GM18858 (cell line): Measurements from ENCODE around the gene KRTAP9-9.
"Not testable (repeated sequence)": the region's sequence is repeated elsewhere in the genome, so short reads cannot be mapped to it uniquely, and the experiment has no call there.

Experiments
- ATAC-seq: cut with Tn5 transposase; IDR thresholded peaks from one replicate; pipeline ENCODE4 v1.9.1; 2021; ENCODE audit not compliant: unreplicated experiment

KRTAP9-9 gene

DNA sequence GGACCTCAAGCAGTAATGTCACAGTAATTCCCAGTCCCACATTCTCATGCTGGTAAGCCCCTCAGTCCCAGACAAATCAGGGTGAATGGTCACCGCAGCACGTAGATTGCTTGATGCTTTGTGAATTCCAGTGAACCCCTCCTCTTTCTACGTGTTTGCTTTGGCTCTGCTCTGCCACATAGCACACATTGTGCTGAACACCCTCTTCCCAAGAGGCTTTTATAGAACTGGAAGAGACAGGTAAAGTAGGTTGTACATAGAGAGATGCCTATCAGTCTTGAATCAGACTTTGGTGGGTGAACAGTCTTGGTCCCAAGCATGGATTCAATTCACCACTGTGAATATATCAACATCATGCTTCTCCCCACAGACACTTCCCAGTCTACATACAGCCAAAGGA lies 9.4 kb downstream of the KRTAP9-9 start:
- no peak for ATAC-seq

DNA sequence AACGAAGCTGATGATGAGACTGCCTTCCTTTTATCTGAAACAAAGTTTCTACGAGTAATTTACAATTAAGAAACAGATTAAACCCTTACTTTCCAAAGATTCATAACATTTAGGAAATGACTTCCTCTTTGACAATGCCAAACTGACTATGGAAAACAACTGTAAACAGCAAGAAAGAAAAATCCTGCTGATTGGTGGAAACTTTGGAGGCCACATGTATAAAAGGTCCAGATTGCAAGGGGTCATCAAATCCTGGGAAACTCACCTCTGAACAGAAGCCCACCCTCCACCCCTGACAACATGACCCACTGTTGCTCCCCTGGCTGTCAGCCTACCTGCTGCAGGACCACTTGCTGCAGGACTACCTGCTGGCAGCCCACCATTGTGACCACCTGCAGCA lies 9.9 kb downstream of the KRTAP9-9 start, which contains the start of gene KRTAP9-6:
TSS of gene KRTAP9-6 (plus strand) at position 301 of the 400 bp plus-strand sequence. CDS start at position 301, 0 bp downstream.
- ATAC-seq: no peak

DNA sequence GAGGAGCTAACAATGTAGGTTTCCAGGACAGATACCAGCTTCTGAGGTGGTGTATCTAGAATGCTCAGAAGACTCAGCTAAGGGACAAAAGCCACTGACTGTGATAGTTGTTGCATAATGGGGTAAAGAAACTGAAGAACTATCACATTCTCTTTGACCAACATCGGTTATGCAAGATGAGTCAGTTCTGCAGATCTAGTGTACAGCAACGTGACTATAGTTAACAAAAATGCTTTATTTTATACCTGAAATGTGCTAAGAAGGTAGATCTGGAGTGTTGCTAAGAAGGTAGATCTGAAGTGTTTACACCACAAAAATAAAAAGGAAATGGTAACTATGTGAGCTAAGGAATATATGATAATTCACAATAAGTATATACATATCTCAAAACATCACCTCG lies 12.5 kb downstream of the KRTAP9-9 start:
- no peak for ATAC-seq

DNA sequence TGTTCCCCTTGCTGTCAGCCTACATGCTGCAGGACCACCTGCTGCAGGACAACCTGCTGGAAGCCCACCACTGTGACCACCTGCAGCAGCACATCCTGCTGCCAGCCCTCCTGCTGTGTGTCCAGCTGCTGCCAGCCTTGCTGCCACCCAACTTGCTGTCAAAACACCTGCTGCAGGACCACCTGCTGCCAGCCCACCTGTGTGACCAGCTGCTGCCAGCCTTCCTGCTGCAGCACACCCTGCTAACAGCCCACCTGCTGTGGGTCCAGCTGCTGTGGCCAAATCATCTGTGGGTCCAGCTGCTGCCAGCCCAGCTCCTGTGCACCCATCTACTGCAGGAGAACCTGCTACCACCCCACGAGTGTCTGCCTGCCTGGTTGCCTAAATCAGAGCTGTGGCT lies 16.1 kb downstream of the KRTAP9-9 start:
- ATAC-seq: not testable (repeated sequence)

DNA sequence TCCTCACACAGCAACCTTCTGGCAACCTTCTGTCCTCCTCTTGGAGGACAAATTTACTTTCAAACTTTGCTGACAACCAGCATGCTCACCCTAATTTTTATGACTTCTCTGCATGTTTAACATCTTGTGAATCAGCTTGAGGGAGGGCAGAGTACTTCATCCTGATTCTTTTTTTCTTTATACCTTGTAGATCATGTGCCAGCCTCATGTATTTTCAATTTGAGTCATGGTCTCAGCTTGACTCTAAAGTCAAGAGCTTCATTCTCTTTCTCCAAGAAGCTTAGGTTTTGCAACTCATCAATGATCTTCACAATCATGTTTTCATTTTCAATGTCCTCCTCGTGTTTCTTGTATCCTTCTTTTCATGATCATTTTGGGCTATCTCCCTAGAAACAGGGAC lies 16.7 kb downstream of the KRTAP9-9 start:
- no peak for ATAC-seq

DNA sequence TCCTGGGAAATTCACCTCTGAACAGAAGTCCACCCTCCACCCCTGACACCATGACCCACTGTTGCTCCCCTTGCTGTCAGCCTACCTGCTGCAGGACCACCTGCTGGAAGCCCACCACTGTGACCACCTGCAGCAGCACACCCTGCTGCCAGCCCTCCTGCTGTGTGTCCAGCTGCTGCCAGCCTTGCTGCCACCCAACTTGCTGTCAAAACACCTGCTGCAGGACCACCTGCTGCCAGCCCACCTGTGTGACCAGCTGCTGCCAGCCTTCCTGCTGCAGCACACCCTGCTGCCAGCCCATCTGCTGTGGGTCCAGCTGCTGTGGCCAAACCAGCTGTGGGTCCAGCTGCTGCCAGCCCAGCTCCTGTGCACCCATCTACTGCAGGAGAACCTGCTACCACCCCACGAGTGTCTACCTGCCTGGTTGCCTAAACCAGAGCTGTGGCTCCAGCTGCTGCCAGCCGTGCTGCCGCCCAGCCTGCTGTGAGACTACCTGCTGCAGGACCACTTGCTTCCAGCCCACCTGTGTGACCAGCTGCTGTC lies 20.5 kb downstream of the KRTAP9-9 start, which contains the start of gene KRTAP9-7:
TSS of gene KRTAP9-7 (plus strand) at position 51 of the 543 bp plus-strand sequence. CDS start at position 51, 0 bp downstream.
- ATAC-seq: not testable (repeated sequence)

DNA sequence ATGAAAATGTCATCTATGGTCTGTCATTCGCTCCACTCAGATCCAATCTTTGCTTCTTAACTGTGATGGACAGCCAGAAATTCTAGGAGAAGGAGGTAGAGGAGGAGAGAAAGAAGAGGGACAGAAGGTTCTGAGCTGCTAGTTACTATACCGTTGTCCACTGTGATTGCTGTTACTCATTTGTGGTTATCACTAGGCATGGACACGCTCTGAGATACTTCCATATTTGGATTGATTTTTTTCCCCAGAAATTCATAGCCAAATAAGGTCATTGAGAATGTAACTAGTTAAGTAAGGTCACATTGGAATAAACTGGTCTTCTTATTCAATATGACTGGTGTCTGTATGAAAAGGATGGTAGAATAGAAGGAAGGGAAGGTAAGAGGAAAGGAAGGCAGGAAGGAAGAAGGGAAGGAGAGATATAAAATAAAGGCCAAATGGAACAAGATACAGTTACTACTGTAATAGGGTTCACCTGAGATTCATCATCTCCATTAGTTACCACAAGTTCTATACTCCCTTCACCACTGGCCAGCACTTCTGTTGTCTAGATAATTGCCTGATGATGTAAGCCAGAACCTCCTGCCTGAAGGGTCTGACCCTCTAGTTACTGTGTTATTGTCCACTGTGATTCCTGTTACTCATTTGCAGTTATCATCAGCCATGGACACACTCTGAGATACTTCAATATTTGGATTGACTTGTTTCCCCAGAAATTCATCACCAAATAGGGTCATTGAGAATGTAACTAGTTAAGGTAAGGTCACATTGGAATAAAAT lies 23.2 kb downstream of the KRTAP9-9 start:
- no peak for ATAC-seq

DNA sequence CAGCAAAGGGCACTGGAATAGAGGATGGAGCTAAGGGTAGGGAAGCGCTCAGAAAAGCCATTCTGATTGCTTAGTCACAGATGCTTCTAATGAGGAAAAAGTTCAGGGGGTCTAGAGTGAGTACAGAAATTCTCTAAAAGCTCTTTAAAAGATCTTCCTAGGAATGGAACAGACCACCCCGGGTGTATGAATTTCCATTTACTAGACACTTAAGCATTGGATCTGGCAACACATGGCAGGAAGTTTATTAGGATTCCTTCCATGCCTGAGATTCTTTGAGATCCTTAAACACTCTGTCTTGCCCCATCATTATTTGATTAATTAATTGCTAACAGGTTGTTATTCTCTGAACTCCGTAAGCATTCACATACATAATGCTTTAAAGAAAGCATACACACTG lies 28.9 kb downstream of the KRTAP9-9 start:
- no peak for ATAC-seq

DNA sequence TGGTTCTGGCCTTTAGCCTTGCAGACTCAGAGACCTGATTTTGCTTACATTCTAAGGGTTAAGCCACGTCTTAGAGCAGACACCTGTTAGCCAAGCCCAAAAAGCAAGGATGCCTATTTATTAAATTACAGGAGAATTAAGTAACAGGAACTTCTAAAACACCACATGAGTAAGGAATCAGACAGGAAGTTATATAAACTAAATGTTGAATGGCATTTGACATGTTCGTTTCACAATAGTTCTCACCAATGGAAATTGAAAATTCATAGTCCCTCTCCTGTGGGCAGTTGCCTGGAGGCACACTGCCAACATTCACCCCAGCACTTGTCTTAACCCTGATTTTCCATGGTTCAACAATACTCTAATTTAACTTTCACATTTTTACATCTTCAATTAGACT lies 29.4 kb downstream of the KRTAP9-9 start:
- ATAC-seq: no peak

DNA sequence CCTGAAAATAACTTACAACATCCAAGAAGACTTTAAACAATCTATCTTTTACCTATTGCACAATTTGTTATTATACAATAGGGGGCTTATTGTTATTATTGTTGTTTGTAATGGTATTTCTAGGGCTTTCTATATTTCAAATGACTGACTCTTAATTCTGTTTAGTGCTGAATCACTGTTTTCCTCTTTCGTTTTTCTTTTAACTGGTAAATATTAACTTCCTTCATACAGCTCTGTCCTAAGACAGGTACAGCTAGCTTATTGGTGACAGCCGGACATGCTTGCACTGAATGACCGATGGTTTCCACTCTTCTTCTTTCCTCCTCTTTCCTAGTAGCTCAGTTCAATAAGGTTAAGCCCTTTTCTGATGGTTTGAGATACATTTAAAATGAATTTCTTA lies 31.9 kb downstream of the KRTAP9-9 start:
- no peak for ATAC-seq

DNA sequence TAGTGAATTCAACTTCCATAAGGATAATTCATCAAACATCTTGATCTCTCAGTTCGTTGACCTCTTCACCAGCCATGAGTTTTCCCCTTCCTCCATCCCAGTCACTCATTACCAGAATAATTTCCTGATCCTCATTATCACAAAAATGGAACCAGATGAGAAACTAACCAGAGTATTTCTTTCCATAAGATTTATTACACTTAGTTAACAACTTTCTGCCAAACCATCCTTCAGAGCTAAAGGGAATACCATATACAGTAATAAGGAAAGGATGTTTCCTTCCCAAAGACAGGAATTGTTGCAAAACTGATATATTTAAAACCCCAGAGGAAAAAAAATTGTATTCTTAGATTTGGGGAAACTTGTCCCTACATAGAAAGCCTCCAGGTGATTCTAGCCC lies 38.8 kb downstream of the KRTAP9-9 start:
- no peak for ATAC-seq

DNA sequence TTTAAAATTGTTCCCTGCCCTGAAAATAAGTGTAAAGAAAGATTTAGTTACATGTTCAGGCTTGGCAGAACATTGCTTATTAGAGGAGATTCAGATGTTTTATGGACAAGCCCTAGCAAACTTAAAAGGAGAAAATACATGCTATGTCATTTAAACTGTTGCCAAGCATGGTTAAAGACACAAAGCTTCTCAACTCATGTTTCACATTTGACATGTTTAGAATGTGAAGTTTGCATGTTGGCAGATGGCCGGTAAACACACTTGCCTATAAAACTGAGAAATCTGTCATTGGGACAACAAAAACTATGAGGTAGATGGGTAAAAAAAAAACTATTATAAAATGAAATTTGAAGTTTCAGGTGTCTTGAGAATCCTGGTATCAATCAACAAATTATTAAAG lies 41.7 kb downstream of the KRTAP9-9 start:
- ATAC-seq: no peak

DNA sequence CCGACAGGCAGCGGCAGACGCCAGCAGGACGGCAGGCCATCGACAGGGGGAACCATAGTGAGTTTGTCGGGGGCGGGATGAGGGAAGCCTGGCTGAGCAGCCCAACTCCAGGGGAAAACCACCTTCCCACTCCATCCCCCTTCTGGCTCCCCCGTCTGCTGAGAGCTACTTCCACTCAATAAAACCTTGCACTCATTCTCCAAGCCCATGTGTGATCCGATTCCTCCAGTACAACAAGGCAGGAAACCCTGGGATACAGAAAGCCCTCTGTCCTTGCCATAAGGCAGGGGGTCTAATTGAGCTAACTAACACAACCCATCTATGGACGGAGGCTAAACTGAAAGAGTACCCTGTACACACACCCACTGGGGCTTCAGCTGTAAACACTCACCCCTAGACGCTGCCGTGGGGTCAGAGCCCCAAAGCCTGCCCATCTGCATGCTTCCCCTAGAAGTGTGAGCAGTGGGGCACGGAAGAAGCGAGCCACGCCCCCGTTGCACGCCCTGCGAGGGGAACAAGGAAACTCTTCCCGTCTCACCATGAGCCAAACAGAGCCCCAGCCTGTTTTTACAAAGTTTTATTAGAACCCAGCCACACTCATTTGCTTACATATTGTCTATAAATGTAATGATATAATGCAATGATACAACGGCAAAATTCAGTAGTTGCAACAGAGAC lies 43.4 kb downstream of the KRTAP9-9 start:
- no peak for ATAC-seq

DNA sequence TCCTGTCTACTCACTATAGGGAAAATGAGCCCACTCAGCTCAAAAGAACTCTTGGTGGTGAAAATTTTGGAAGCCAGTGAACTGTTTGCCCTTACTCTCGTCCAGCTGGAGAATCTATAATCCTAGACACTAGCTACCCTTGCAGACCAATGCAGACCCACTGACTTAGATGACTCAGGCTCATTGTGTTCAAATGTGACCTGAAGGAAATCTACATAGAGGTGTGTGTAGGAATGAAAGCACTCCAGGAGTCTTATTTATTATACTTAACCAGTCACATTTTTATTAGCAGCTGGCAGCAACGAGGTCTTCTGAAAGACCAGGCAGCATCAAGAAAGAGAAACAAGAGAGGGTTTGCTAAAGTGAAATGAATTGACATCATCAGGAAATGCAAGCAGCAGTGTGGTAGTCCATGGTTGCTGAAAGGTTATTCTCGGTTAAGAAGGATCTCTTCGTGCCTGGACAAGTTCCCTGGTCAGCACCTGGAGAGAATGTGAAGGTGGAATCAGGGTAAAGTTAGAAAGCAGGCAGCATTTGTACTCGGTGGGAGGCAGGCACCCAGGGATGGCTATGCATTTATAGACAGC lies 46.1 kb downstream of the KRTAP9-9 start:
- ATAC-seq: no peak

DNA sequence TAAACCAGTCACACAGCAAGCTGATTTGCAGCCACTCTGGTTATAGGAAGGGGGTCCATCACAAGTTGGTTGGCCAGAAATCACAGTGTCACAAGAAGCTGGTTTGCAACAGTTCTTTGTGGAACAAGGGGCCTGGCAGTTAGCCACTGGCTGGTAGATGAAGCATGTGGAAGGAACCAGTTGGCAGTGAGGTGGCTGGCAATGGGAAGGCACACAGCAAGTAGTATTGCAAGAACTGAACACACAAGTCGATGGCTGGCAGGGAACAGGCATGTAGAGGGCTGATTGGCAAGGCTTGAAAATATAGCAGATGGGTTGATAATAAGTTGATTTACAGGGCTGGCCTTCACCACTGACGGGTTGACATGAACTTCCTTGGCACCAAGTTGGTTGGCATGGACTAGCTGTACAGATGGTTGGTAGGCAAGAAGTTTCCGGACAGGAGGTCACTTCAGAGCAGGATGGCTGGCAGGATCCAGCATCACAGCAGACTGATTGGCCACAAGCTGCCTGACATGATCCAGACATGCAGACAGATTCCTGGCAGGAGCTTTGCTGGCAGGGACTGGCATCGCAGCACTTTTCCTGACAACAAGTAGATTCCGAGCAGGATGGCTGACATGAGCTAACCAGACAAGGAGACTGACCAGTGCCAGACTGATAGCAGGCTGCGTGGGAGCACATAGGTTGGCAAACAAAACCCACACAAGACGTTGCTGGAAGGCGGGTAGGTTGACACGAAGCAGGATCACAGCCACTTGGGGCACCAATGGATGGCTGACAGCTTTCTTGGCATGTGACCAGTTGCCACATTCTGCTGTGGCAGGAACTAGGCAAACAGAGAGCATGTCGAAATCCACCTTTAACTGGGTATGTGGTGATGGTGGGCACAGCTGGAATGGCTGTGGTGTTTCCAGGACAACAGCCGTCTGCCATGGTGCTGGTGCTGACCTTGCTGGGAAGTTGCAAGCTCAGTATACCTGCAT lies 47.0 kb downstream of the KRTAP9-9 start, which contains the start of gene KRTAP29-1:
TSS of gene KRTAP29-1 (minus strand) at position 936 of the 986 bp plus-strand sequence. CDS start at position 936, 0 bp downstream.
- ATAC-seq: no peak

DNA sequence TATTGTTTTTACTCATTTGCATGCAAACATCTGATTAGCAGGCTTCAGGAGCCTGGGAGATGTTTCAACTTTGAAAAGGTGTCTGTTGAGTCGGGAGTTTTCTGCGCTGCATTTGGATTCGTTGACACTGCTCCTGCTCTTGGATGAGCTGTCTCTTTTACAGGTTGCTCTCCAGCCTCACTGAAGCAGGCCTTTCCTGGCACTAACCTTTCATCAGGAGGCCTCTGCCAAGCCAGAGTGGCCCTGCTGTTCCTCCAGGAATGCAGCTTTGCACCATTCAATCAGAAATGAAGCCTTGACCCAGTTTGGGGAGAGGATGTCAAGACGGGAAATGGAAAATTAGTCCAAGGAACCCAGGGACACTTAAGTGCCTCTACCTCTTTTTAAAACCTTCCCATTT lies 47.8 kb downstream of the KRTAP9-9 start:
- no peak for ATAC-seq

DNA sequence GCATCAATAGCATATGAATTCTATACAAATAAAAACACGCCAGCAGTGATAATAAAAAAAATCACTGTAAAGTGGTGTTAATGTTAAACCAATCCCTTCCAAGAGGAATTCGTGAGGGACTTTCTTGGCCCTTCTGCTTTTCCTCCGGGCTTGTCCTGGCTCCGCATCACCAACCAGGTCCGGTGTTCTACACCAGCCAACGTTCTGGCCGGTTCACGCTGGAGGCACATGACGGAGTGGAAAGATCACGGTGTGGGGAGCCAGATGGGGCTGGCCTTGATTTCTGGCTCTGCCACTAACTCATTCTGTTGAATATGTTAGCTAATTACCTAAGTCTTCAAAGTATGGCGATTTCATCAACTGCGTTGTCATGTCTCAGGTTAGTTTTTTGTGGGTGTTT lies 48.9 kb downstream of the KRTAP9-9 start:
- no peak for ATAC-seq
